Measurements from ENCODE around the gene C7orf57.

C7orf57 gene

GRCh38 chr7:48006866-48007265 lies 28.5 kb upstream of the C7orf57 start:
- no peak overlapping the region for H3K4me3 ChIP-seq (replicated peaks; ENCODE audit: low read depth, low read length)
- no peak for TF ChIP-seq CTCF (IDR thresholded peaks at IDR 0.05; ENCODE audit: insufficient read depth, low read length, poor library complexity, severe bottlenecking)
- no peaks in the 10 kb centered on the region for H3K27me3 ChIP-seq (replicated peaks; ENCODE audit: control insufficient read depth, insufficient read depth, low read length)
- no peaks in the 10 kb centered on the region for H3K36me3 ChIP-seq (ENCODE audit: control insufficient read depth, insufficient read depth, low read length)
- DNase-seq (ENCODE audit: extremely low read depth, insufficient read length) = no peak

- Histone ChIP-seq H3K4me3 (replicated peaks; ENCODE audit: low read depth, low read length) (no peak overlapping the region), H3K36me3 (ENCODE audit: control insufficient read depth, insufficient read depth, low read length) (no peaks in the 10 kb centered on the region), H3K27me3 (replicated peaks; ENCODE audit: control insufficient read depth, insufficient read depth, low read length) (no peaks in the 10 kb centered on the region)
- TF ChIP-seq CTCF (IDR thresholded peaks at IDR 0.05; ENCODE audit: insufficient read depth, low read length, poor library complexity, severe bottlenecking) = no peak
- DNase-seq (ENCODE audit: extremely low read depth, insufficient read length) = no peak
Measured at GRCh38 chr7:48009257-48009656, 26.1 kb upstream of the C7orf57 start.

GRCh38 chr7:48009954-48010353 lies 25.4 kb upstream of the C7orf57 start:
- no peak for TF ChIP-seq CTCF (IDR thresholded peaks at IDR 0.05; ENCODE audit: insufficient read depth, low read length, poor library complexity, severe bottlenecking)
- no peaks in the 10 kb centered on the region for H3K27me3 ChIP-seq (replicated peaks; ENCODE audit: control insufficient read depth, insufficient read depth, low read length)
- no peaks in the 10 kb centered on the region for H3K36me3 ChIP-seq (ENCODE audit: control insufficient read depth, insufficient read depth, low read length)
- no peak overlapping the region for H3K4me3 ChIP-seq (replicated peaks; ENCODE audit: low read depth, low read length)
- no peak for DNase-seq (ENCODE audit: extremely low read depth, insufficient read length)

GRCh38 chr7:48011323-48011722 lies 24.0 kb upstream of the C7orf57 start:
- Histone ChIP-seq H3K36me3 (ENCODE audit: control insufficient read depth, insufficient read depth, low read length) (no peaks in the 10 kb centered on the region), H3K4me3 (replicated peaks; ENCODE audit: low read depth, low read length) (no peak overlapping the region), H3K27me3 (replicated peaks; ENCODE audit: control insufficient read depth, insufficient read depth, low read length) (no peaks in the 10 kb centered on the region)
- DNase-seq (ENCODE audit: extremely low read depth, insufficient read length) = no peak
- no peak for TF ChIP-seq CTCF (IDR thresholded peaks at IDR 0.05; ENCODE audit: insufficient read depth, low read length, poor library complexity, severe bottlenecking)

- Histone ChIP-seq H3K4me3 (replicated peaks; ENCODE audit: low read depth, low read length) (no peak overlapping the region), H3K36me3 (ENCODE audit: control insufficient read depth, insufficient read depth, low read length) (no peaks in the 10 kb centered on the region), H3K27me3 (replicated peaks; ENCODE audit: control insufficient read depth, insufficient read depth, low read length) (no peaks in the 10 kb centered on the region)
- no peak for TF ChIP-seq CTCF (IDR thresholded peaks at IDR 0.05; ENCODE audit: insufficient read depth, low read length, poor library complexity, severe bottlenecking)
- no peak for DNase-seq (ENCODE audit: extremely low read depth, insufficient read length)
Measured at GRCh38 chr7:48011951-48012350, 23.4 kb upstream of the C7orf57 start.

GRCh38 chr7:48016641-48017040 lies 18.7 kb upstream of the C7orf57 start:
- Histone ChIP-seq H3K4me3 (replicated peaks; ENCODE audit: low read depth, low read length) (no peak overlapping the region), H3K27me3 (replicated peaks; ENCODE audit: control insufficient read depth, insufficient read depth, low read length) (no peaks in the 10 kb centered on the region), H3K36me3 (ENCODE audit: control insufficient read depth, insufficient read depth, low read length) (no peaks in the 10 kb centered on the region)
- no peak for DNase-seq (ENCODE audit: extremely low read depth, insufficient read length)
- no peak for TF ChIP-seq CTCF (IDR thresholded peaks at IDR 0.05; ENCODE audit: insufficient read depth, low read length, poor library complexity, severe bottlenecking)
